ENCODE results near the gene CAMTA1. TPM values are rescaled to one million over a fixed set of nuclear protein-coding genes. Genes with fewer than 3 reads are reported as not detected.

The CAMTA1 gene
- total and polyA plus RNA-seq, 9 of the 15 experiments (the other 6 are each of a cell fraction or from before 2014, with no cell fraction given), result 43.9 to 161 (median 65.9) TPM

DNA sequence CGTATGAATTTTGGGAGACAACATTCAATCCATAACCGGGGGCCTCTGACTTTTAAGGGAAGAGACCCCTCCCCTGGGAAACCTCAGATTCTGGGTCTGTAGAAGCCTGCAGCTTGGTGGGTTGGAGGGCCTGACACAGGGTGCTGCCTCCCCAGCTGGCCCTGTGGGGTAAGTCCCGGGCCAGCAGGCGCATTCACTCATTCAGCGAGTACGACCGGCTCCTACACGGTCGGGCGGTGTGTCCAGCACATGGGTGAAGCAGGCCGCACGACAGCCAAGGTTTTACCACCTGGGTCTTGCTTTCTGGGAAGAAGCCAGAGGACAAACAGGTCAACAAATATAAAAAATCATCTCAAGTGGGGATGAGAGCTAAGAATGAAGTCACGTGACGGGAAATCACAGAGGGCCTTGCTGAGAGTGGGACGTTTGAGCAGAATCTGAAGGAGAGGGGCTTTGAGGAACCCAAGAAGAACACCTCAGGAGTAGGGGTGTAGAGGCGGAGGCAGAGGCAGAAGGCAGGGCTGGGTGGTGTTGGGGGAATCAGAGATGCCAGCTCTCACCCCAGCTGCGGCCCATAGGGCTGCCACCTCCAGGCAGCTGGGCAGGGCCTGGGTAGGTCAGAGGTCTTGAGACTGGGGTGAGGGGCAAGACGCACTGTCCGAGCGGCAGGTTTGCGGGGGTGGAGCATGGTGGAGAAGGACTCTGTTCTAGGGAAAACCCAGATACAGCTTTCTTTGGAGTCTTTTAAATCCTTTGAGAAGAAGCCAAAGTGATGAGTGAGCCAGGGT lies 652.5 kb downstream of the CAMTA1 start (continued):
- TF ChIP-seq USF1 (CRISPR knock-in tag; IDR thresholded peaks at IDR 0.05), result 0 out of 2 replicates have a peak, but pooled peaks have one; percentile 22

- ChIA-PET POLR2A (no interaction called here), CTCF (ENCODE audit: low intra/inter-chr PET ratio) (no interaction called here)
- Histone ChIP-seq H3K9ac (ENCODE audit: insufficient read depth in 1 of 2, low read depth in 2 of 2, low read length in 2 of 2) (no peak overlapping the region), H3K27ac (ENCODE audit: extremely low read depth, low read depth, low read length) (no peak overlapping the region), H3K9me3 (replicated peaks; ENCODE audit: control insufficient read depth, insufficient read depth, low read depth, low read length) (no peaks in the 10 kb centered on the region), H3K9me1 (ENCODE audit: control insufficient read depth, insufficient read depth, low read length) (peaks cover 4% of the 10 kb centered on the region), H3K79me2 (ENCODE audit: control insufficient read depth, insufficient read depth, low read length) (no peaks in the 10 kb centered on the region), H3K4me2 (ENCODE audit: insufficient read depth, low read length) (no peak overlapping the region), H3K36me3 (ENCODE audit: control insufficient read depth, insufficient read depth, low read length) (no peaks in the 10 kb centered on the region), H4K20me1 (replicated peaks; ENCODE audit: control insufficient read depth, insufficient read depth, low read length) (peaks cover 15% of the 10 kb centered on the region), H2AFZ (ENCODE audit: low read depth, low read length) (no peak overlapping the region), H3K4me1 (replicated peaks in 1 of 2; ENCODE audit: control insufficient read depth in 2 of 2, insufficient read depth in 2 of 2, low read length in 2 of 2) (no peaks in the 10 kb centered on the region), H3K4me3 (no peak overlapping the region), H3K27me3 (ENCODE audit: control insufficient read depth in 2 of 2, insufficient read depth in 2 of 2, low read length in 2 of 2) (peaks cover 24 to 88% of the 10 kb centered on the region in 2 experiments; a peak in 4 of 5 replicates)
- no peak for DNase-seq (ENCODE audit: extremely low read depth in 1 of 4, low spot score in 3 of 4)
- intact Hi-C loops (cut with micrococcal nuclease), result no loop called here
- in situ Hi-C loops (cut with MboI), result no loop called here
- no peak for ATAC-seq
- FAIRE-seq, result no peak
- WGBS (ENCODE audit: insufficient coverage, low coverage, missing lambda C conversion rate), result 3% methylated on average over 7 of the region's 7 CpGs
- no TSS peak for BruUV-seq (replicated peaks)
- TF ChIP-seq SRSF9 (IDR thresholded peaks at IDR 0.05; ENCODE audit: borderline replicate concordance, low read depth, low read length) (no peak), HNRNPUL1 (IDR thresholded peaks at IDR 0.05; ENCODE audit: low read length) (no peak), DMBX1 (CRISPR knock-in tag; IDR thresholded peaks at IDR 0.05; ENCODE audit: borderline replicate concordance) (no peak), ESRRA (IDR thresholded peaks at IDR 0.05; ENCODE audit: borderline replicate concordance, low read depth) (no peak), PRMT5 (CRISPR knock-in tag; IDR thresholded peaks at IDR 0.05) (no peak), NCOA6 (IDR thresholded peaks at IDR 0.05) (no peak), KDM4B (IDR thresholded peaks at IDR 0.05; ENCODE audit: borderline replicate concordance in 2 of 2, low read depth in 1 of 2) (no peak), CBX5 (IDR thresholded peaks at IDR 0.05; ENCODE audit: borderline replicate concordance, low read depth) (no peak), PHTF2 (CRISPR knock-in tag; IDR thresholded peaks at IDR 0.05) (no peak)
- TF ChIP-seq, protein P1, sequence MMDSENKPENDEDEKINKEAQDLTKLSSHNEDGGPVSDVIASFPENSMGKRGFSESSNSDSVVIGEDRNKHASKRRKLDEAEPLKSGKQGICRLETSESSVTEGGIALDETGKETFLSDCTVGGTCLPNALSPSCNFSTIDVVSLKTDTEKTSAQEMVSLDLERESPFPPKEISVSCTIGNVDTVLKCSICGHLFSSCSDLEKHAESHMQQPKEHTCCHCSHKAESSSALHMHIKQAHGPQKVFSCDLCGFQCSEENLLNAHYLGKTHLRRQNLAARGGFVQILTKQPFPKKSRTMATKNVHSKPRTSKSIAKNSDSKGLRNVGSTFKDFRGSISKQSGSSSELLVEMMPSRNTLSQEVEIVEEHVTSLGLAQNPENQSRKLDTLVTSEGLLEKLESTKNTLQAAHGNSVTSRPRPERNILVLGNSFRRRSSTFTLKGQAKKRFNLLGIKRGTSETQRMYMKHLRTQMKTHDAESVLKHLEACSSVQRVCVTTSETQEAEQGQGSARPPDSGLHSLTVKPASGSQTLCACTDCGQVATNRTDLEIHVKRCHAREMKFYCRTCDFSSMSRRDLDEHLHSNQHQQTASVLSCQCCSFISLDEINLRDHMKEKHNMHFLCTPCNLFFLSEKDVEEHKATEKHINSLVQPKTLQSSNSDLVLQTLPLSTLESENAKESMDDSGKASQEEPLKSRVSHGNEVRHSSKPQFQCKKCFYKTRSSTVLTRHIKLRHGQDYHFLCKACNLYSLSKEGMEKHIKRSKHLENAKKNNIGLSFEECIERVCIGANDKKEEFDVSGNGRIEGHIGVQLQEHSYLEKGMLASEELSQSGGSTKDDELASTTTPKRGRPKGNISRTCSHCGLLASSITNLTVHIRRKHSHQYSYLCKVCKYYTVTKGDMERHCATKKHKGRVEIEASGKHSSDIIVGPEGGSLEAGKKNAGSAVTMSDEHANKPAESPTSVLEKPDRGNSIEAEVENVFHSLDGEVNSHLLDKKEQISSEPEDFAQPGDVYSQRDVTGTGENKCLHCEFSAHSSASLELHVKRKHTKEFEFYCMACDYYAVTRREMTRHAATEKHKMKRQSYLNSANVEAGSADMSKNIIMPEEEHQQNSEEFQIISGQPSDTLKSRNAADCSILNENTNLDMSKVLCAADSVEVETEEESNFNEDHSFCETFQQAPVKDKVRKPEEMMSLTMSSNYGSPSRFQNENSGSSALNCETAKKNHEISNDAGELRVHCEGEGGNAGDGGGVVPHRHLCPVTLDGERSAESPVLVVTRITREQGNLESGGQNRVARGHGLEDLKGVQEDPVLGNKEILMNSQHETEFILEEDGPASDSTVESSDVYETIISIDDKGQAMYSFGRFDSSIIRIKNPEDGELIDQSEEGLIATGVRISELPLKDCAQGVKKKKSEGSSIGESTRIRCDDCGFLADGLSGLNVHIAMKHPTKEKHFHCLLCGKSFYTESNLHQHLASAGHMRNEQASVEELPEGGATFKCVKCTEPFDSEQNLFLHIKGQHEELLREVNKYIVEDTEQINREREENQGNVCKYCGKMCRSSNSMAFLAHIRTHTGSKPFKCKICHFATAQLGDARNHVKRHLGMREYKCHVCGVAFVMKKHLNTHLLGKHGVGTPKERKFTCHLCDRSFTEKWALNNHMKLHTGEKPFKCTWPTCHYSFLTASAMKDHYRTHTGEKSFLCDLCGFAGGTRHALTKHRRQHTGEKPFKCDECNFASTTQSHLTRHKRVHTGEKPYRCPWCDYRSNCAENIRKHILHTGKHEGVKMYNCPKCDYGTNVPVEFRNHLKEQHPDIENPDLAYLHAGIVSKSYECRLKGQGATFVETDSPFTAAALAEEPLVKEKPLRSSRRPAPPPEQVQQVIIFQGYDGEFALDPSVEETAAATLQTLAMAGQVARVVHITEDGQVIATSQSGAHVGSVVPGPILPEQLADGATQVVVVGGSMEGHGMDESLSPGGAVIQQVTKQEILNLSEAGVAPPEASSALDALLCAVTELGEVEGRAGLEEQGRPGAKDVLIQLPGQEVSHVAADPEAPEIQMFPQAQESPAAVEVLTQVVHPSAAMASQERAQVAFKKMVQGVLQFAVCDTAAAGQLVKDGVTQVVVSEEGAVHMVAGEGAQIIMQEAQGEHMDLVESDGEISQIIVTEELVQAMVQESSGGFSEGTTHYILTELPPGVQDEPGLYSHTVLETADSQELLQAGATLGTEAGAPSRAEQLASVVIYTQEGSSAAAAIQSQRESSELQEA (IDR thresholded peaks at IDR 0.05; ENCODE audit: low read depth), result no peak
Measured at GRCh38 chr1:7438396-7438785, 653.1 kb downstream of the CAMTA1 start.
